ENCODE measurements around the gene CDK6. TPM values are rescaled to one million over a fixed set of nuclear protein-coding genes. Genes with fewer than 3 reads are reported as not detected.

CDK6 gene
- total and polyA plus RNA-seq, 2 of the 8 experiments (the other 6 are each of a cell fraction or from before 2014, with no cell fraction given), result 5.9 to 18.9 TPM

GRCh38 chr7:92723943-92724342, 112.4 kb downstream of the CDK6 start (continued):
- TF ChIP-seq BACH1 (IDR thresholded peaks at IDR 0.05; ENCODE audit: low read length) (peak; percentile 41; the same call in 1 of the 2 replicates), SIX5 (IDR thresholded peaks at IDR 0.05; ENCODE audit: low read depth, low read length) (no peak), RNF2 (IDR thresholded peaks at IDR 0.05; ENCODE audit: borderline replicate concordance, low read depth, low read length, missing control alignments, poor library complexity, severe bottlenecking) (no peak), BCL11A (IDR thresholded peaks at IDR 0.05; ENCODE audit: low read depth in 2 of 2, low read length in 2 of 2) (no peak), CHD1 (IDR thresholded peaks at IDR 0.05; ENCODE audit: low read depth, low read length) (no peak), ATF2 (IDR thresholded peaks at IDR 0.05; ENCODE audit: low read length) (peak; percentile 59; the same call in 1 of the 2 replicates), ATF3 (IDR thresholded peaks at IDR 0.05; ENCODE audit: insufficient read depth, low read depth, low read length) (no peak), CTBP2 (IDR thresholded peaks at IDR 0.05; ENCODE audit: borderline replicate concordance, insufficient read depth, insufficient read length, low read length) (no peak)
- TF ChIP-seq, protein P1, sequence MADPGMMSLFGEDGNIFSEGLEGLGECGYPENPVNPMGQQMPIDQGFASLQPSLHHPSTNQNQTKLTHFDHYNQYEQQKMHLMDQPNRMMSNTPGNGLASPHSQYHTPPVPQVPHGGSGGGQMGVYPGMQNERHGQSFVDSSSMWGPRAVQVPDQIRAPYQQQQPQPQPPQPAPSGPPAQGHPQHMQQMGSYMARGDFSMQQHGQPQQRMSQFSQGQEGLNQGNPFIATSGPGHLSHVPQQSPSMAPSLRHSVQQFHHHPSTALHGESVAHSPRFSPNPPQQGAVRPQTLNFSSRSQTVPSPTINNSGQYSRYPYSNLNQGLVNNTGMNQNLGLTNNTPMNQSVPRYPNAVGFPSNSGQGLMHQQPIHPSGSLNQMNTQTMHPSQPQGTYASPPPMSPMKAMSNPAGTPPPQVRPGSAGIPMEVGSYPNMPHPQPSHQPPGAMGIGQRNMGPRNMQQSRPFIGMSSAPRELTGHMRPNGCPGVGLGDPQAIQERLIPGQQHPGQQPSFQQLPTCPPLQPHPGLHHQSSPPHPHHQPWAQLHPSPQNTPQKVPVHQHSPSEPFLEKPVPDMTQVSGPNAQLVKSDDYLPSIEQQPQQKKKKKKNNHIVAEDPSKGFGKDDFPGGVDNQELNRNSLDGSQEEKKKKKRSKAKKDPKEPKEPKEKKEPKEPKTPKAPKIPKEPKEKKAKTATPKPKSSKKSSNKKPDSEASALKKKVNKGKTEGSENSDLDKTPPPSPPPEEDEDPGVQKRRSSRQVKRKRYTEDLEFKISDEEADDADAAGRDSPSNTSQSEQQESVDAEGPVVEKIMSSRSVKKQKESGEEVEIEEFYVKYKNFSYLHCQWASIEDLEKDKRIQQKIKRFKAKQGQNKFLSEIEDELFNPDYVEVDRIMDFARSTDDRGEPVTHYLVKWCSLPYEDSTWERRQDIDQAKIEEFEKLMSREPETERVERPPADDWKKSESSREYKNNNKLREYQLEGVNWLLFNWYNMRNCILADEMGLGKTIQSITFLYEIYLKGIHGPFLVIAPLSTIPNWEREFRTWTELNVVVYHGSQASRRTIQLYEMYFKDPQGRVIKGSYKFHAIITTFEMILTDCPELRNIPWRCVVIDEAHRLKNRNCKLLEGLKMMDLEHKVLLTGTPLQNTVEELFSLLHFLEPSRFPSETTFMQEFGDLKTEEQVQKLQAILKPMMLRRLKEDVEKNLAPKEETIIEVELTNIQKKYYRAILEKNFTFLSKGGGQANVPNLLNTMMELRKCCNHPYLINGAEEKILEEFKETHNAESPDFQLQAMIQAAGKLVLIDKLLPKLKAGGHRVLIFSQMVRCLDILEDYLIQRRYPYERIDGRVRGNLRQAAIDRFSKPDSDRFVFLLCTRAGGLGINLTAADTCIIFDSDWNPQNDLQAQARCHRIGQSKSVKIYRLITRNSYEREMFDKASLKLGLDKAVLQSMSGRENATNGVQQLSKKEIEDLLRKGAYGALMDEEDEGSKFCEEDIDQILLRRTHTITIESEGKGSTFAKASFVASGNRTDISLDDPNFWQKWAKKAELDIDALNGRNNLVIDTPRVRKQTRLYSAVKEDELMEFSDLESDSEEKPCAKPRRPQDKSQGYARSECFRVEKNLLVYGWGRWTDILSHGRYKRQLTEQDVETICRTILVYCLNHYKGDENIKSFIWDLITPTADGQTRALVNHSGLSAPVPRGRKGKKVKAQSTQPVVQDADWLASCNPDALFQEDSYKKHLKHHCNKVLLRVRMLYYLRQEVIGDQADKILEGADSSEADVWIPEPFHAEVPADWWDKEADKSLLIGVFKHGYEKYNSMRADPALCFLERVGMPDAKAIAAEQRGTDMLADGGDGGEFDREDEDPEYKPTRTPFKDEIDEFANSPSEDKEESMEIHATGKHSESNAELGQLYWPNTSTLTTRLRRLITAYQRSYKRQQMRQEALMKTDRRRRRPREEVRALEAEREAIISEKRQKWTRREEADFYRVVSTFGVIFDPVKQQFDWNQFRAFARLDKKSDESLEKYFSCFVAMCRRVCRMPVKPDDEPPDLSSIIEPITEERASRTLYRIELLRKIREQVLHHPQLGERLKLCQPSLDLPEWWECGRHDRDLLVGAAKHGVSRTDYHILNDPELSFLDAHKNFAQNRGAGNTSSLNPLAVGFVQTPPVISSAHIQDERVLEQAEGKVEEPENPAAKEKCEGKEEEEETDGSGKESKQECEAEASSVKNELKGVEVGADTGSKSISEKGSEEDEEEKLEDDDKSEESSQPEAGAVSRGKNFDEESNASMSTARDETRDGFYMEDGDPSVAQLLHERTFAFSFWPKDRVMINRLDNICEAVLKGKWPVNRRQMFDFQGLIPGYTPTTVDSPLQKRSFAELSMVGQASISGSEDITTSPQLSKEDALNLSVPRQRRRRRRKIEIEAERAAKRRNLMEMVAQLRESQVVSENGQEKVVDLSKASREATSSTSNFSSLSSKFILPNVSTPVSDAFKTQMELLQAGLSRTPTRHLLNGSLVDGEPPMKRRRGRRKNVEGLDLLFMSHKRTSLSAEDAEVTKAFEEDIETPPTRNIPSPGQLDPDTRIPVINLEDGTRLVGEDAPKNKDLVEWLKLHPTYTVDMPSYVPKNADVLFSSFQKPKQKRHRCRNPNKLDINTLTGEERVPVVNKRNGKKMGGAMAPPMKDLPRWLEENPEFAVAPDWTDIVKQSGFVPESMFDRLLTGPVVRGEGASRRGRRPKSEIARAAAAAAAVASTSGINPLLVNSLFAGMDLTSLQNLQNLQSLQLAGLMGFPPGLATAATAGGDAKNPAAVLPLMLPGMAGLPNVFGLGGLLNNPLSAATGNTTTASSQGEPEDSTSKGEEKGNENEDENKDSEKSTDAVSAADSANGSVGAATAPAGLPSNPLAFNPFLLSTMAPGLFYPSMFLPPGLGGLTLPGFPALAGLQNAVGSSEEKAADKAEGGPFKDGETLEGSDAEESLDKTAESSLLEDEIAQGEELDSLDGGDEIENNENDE (IDR thresholded peaks at IDR 0.05; ENCODE audit: insufficient replicate concordance, low read length), result no peak

Data from H1 (cell line).